ENCODE results near the gene SF1. TPM values are rescaled to one million over a fixed set of nuclear protein-coding genes. Genes with fewer than 3 reads are reported as not detected.

Gene SF1
- total RNA-seq, 2 experiments from 2014 or later = 247 to 535 TPM

GRCh38 chr11:64745521-64746328 lies 32.6 kb downstream of the SF1 start:
- Histone ChIP-seq H3K9me2 (ENCODE audit: insufficient read depth, low read length) (no peaks in the 10 kb centered on the region), H3K9me3 (ENCODE audit: low read length) (no peaks in the 10 kb centered on the region), H2AFZ (ENCODE audit: low read length) (peak overlapping the region; percentile 78), H4K20me1 (ENCODE audit: insufficient read depth, low read length) (0 out of 2 replicates have a peak, but pooled peaks cover 7% of the 10 kb centered on the region), H3K79me2 (ENCODE audit: insufficient read depth, low read depth, low read length) (peaks cover 6% of the 10 kb centered on the region; the same call in 1 of the 2 replicates), H3K36me3 (ENCODE audit: insufficient read depth, low read length) (peaks cover 13% of the 10 kb centered on the region), H3K4me2 (ENCODE audit: low read length) (peak overlapping the region; percentile 90), H3K4me1 (ENCODE audit: insufficient read depth, low read length, poor library complexity, severe bottlenecking) (peaks cover 45% of the 10 kb centered on the region), H3K4me3 (ENCODE audit: low read depth, low read length, poor library complexity, severe bottlenecking) (peak overlapping the region; percentile 89), H3K27ac (ENCODE audit: low read depth, low read length, poor library complexity, severe bottlenecking) (peak overlapping the region; percentile 95)
- peak; percentile 90 for DNase-seq (ENCODE audit: low spot score)
- no TSS peak for BruUV-seq (replicated peaks)
- CTCF ChIA-PET (ENCODE audit: unreplicated experiment) = interaction anchor here (1.9 kb wide), 1 partner anchor 26 kb away, joined by 6 read pairs; no protein-coding TSS in a partner anchor
- TF ChIP-seq CTCF (conservative IDR thresholded peaks at IDR 0.05; ENCODE audit: low read length) (no peak), EZH2phosphoT487 (IDR thresholded peaks at IDR 0.05; ENCODE audit: borderline replicate concordance, low read depth, low read length) (no peak)
- intact Hi-C loops (cut with micrococcal nuclease; ENCODE audit: unreplicated experiment) = loop anchor here (1.0 kb wide), 1 partner anchor 33 kb away; the partner anchor contains the start of gene SF1
- POLR2A ChIA-PET = interaction anchor here (0.6 to 2.8 kb wide), 4 partner anchors 18 to 35 kb away, joined by 3 to 9 read pairs (median 4); no protein-coding TSS in a partner anchor

- no TSS peak for BruUV-seq (replicated peaks)
- Histone ChIP-seq H4K20me1 (ENCODE audit: insufficient read depth, low read length) (0 out of 2 replicates have a peak, but pooled peaks cover 7% of the 10 kb centered on the region), H2AFZ (ENCODE audit: low read length) (no peak overlapping the region), H3K4me1 (ENCODE audit: insufficient read depth, low read length, poor library complexity, severe bottlenecking) (peaks cover 45% of the 10 kb centered on the region), H3K9me2 (ENCODE audit: insufficient read depth, low read length) (no peaks in the 10 kb centered on the region), H3K27ac (ENCODE audit: low read depth, low read length, poor library complexity, severe bottlenecking) (peak overlapping the region; percentile 95), H3K36me3 (ENCODE audit: insufficient read depth, low read length) (peaks cover 18% of the 10 kb centered on the region), H3K9me3 (ENCODE audit: low read length) (no peaks in the 10 kb centered on the region), H3K79me2 (ENCODE audit: insufficient read depth, low read depth, low read length) (peaks cover 6% of the 10 kb centered on the region; the same call in 1 of the 2 replicates), H3K4me3 (ENCODE audit: low read depth, low read length, poor library complexity, severe bottlenecking) (peak overlapping the region; percentile 89), H3K4me2 (ENCODE audit: low read length) (peak overlapping the region; percentile 90)
- POLR2A ChIA-PET = interaction anchor here (0.7 to 2.1 kb wide), 5 partner anchors 16 to 35 kb away, joined by 3 to 5 read pairs (median 4); partner anchors contain the start of gene SF1
- peak; percentile 96 for DNase-seq (ENCODE audit: low spot score)
- TF ChIP-seq EZH2phosphoT487 (IDR thresholded peaks at IDR 0.05; ENCODE audit: borderline replicate concordance, low read depth, low read length) (no peak), CTCF (conservative IDR thresholded peaks at IDR 0.05; ENCODE audit: low read length) (no peak)
- intact Hi-C loops (cut with micrococcal nuclease; ENCODE audit: unreplicated experiment) = loop anchor here (1.0 kb wide), 1 partner anchor 33 kb away; the partner anchor contains the start of gene SF1
- CTCF ChIA-PET (ENCODE audit: unreplicated experiment) = interaction anchor here (1.9 kb wide), 1 partner anchor 27 kb away, joined by 6 read pairs; no protein-coding TSS in a partner anchor
These were observed 33.2 kb downstream of the SF1 start for GRCh38 chr11:64745189-64745520.
